ENCODE data around the gene FRMPD4.

DNA sequence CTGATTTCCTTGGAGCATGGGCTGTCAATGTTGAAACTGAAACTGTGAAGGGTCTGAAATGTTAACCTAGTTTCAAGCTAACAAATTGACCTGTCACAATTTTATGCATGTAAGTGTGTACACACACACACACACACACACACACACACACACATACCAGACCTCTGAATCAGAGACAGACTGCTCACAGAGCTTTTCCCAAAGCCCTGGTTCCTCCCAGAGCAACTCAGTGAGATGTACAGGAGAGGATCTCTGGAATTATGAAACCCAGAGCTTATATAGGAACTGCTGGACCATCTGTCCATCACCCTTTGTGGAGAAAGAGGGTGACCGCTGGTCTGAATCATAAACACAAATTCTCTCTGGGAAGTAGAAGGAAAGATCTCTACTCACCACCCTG, 424.8 kb downstream of the FRMPD4 start:
- TF ChIP-seq, protein P1, sequence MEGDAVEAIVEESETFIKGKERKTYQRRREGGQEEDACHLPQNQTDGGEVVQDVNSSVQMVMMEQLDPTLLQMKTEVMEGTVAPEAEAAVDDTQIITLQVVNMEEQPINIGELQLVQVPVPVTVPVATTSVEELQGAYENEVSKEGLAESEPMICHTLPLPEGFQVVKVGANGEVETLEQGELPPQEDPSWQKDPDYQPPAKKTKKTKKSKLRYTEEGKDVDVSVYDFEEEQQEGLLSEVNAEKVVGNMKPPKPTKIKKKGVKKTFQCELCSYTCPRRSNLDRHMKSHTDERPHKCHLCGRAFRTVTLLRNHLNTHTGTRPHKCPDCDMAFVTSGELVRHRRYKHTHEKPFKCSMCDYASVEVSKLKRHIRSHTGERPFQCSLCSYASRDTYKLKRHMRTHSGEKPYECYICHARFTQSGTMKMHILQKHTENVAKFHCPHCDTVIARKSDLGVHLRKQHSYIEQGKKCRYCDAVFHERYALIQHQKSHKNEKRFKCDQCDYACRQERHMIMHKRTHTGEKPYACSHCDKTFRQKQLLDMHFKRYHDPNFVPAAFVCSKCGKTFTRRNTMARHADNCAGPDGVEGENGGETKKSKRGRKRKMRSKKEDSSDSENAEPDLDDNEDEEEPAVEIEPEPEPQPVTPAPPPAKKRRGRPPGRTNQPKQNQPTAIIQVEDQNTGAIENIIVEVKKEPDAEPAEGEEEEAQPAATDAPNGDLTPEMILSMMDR (IDR thresholded peaks at IDR 0.05), result no peak
- TF ChIP-seq POLR2A (IDR thresholded peaks at IDR 0.05; ENCODE audit: low read depth) (no peak), POLR2AphosphoS5 (IDR thresholded peaks at IDR 0.05) (no peak), EP300 (IDR thresholded peaks at IDR 0.05) (no peak)
